Measurements from ENCODE around the gene PRPF38B.
"Not testable (repeated sequence)": the region's sequence is repeated elsewhere in the genome, so short reads cannot be mapped to it uniquely, and the experiment has no call there.

Gene PRPF38B

DNA sequence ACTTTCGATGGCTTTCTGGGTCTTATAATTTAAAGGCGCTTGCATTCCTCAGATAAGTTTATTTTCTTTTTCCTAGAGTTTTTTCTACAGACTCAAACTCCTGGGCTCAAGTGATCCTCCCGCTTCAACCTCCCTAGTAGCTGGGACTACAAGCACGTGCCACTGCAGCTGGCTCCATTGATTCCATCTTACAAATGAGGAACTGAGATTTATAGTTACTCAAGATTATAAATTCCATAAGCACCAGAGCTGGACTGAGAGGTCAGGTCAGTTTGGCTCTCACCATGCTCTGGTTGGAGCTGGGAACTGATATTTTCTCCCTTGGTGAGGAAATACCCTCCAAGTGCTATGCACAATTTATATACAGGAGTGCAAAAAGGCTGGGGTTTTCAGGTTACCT lies 13.4 kb upstream of the PRPF38B start:
- DNase-seq (ENCODE audit: low read depth): no peak
- TF ChIP-seq MYC (IDR thresholded peaks at IDR 0.05; ENCODE audit: low read depth, low read length): no peak
- TF ChIP-seq, protein P1, sequence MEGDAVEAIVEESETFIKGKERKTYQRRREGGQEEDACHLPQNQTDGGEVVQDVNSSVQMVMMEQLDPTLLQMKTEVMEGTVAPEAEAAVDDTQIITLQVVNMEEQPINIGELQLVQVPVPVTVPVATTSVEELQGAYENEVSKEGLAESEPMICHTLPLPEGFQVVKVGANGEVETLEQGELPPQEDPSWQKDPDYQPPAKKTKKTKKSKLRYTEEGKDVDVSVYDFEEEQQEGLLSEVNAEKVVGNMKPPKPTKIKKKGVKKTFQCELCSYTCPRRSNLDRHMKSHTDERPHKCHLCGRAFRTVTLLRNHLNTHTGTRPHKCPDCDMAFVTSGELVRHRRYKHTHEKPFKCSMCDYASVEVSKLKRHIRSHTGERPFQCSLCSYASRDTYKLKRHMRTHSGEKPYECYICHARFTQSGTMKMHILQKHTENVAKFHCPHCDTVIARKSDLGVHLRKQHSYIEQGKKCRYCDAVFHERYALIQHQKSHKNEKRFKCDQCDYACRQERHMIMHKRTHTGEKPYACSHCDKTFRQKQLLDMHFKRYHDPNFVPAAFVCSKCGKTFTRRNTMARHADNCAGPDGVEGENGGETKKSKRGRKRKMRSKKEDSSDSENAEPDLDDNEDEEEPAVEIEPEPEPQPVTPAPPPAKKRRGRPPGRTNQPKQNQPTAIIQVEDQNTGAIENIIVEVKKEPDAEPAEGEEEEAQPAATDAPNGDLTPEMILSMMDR (IDR thresholded peaks at IDR 0.05; ENCODE audit: low read depth, low read length): no peak
- no peak for TF ChIP-seq POLR2A (IDR thresholded peaks at IDR 0.05; ENCODE audit: extremely low read depth, insufficient read length)
- TF ChIP-seq, protein P2, sequence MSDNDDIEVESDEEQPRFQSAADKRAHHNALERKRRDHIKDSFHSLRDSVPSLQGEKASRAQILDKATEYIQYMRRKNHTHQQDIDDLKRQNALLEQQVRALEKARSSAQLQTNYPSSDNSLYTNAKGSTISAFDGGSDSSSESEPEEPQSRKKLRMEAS (IDR thresholded peaks at IDR 0.05; ENCODE audit: low read depth, low read length): no peak
- H3K4me3 ChIP-seq (ENCODE audit: low read depth, low read length): no peak overlapping the region

DNA sequence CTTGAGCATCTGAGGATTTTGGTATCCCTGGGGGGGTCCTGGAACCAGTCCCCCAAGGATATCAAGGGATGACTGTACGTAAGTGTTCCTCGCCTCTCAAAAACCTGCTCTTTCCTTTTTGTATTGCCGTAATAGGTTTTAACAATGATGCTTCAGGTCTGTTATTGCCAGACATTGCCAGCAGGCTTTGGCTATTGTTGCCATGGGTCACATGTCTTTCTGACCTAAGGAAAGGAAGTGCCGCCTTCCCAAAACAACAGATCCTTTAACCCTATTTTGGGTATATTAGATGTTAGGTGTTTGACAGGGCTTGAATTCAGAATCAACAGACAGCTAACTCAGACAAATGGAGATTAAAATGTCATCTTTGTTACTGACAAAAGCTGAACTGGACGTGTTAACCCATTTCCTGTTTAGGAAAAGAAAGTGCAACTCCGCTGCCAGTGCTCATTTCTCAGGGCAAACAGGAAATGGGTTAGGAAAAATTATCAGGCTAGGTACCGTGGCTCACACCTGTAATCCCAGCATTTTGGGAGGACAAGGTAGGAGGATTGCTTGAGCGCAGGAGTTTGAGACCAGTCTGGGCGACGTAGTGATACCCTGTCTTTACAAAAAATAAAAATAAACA lies 12.4 kb upstream of the PRPF38B start:
- TF ChIP-seq MYC (IDR thresholded peaks at IDR 0.05; ENCODE audit: low read depth, low read length) (no peak), POLR2A (IDR thresholded peaks at IDR 0.05; ENCODE audit: extremely low read depth, insufficient read length) (no peak)
- TF ChIP-seq, protein P1 (IDR thresholded peaks at IDR 0.05; ENCODE audit: low read depth, low read length): no peak
- TF ChIP-seq, protein P2 (IDR thresholded peaks at IDR 0.05; ENCODE audit: low read depth, low read length): no peak
- no peak for DNase-seq (ENCODE audit: low read depth)
- H3K4me3 ChIP-seq (ENCODE audit: low read depth, low read length): no peak overlapping the region

DNA sequence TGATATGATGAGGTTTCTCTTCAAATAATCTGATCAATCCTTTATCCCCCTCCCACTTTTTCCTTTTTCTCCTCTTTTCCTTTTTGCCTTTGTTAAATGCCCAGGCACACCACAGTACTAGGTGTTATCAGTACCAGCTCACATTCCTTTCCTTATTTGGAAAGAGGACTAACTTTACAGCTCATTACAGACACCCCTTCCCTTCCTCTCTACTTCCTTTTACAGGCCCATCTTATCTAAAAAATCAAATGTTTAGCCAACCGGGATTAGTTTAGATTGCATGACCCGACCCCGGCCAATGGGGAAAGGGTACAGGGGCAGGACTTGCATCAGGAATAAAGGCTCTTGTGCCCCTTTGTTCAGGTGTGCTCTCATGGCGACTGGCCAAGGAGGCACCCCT lies 10.4 kb upstream of the PRPF38B start:
- H3K4me3 ChIP-seq (ENCODE audit: low read depth, low read length); DNase-seq (ENCODE audit: low read depth): not testable (repeated sequence)

DNA sequence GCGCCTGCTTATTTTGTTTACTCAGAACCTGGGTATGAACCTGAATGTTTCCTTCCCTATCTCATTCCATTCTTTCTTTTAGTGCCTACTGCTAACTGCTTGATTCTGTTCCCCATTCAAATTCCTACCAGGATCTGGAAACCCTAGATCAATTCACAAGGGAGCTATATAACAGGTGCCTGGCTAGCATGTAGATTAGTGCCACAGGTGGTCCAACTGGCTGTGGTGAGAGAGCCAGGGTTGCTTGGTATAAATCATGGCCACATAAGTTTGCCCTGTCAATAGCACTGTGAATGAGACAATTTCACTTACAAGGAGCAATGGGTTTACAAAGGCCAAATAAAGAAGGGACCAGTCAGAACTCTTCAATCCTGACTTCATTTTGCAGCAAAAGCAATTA lies 6.6 kb upstream of the PRPF38B start:
- DNase-seq (ENCODE audit: low read depth): no peak
- TF ChIP-seq, protein P1 (IDR thresholded peaks at IDR 0.05; ENCODE audit: low read depth, low read length): no peak
- TF ChIP-seq, protein P2 (IDR thresholded peaks at IDR 0.05; ENCODE audit: low read depth, low read length): no peak
- TF ChIP-seq POLR2A (IDR thresholded peaks at IDR 0.05; ENCODE audit: extremely low read depth, insufficient read length): no peak
- TF ChIP-seq MYC (IDR thresholded peaks at IDR 0.05; ENCODE audit: low read depth, low read length): no peak
- no peak overlapping the region for H3K4me3 ChIP-seq (ENCODE audit: low read depth, low read length)

DNA sequence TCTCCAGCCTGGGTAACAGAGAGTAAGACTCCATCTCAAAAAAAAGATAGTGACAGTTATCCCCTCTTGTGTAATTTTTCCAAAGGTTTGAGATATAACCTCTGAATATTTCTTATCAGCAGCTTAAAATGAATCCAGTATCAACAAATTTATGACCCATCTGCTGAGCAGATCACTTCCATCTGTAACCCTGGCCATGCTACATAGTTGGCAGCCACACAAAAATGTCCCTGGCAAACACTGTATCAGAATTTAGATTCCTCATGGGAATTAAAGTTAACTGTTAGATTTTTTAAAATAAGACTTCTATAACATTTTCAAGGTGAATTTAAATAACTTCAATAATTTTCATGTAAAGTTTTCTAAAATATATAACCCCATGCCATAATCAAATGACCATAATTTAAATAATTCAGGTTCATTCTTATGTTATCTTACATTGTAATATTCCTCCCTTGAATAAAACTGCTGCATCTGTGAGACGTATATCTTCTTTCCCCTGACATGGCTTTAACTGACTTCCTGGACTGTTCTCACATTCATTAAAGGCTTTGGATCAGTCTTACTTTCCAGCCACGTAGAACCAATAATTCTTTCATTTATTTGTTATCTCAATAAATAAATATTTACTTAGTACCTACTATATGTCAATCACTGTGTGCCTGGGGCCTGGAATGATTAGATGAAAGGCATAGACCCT lies 5.3 kb upstream of the PRPF38B start:
- TF ChIP-seq, protein P2 (IDR thresholded peaks at IDR 0.05; ENCODE audit: low read depth, low read length): no peak
- no peak for TF ChIP-seq MYC (IDR thresholded peaks at IDR 0.05; ENCODE audit: low read depth, low read length)
- TF ChIP-seq, protein P1 (IDR thresholded peaks at IDR 0.05; ENCODE audit: low read depth, low read length): no peak
- TF ChIP-seq POLR2A (IDR thresholded peaks at IDR 0.05; ENCODE audit: extremely low read depth, insufficient read length): no peak
- H3K4me3 ChIP-seq (ENCODE audit: low read depth, low read length): no peak overlapping the region
- DNase-seq (ENCODE audit: low read depth): no peak

DNA sequence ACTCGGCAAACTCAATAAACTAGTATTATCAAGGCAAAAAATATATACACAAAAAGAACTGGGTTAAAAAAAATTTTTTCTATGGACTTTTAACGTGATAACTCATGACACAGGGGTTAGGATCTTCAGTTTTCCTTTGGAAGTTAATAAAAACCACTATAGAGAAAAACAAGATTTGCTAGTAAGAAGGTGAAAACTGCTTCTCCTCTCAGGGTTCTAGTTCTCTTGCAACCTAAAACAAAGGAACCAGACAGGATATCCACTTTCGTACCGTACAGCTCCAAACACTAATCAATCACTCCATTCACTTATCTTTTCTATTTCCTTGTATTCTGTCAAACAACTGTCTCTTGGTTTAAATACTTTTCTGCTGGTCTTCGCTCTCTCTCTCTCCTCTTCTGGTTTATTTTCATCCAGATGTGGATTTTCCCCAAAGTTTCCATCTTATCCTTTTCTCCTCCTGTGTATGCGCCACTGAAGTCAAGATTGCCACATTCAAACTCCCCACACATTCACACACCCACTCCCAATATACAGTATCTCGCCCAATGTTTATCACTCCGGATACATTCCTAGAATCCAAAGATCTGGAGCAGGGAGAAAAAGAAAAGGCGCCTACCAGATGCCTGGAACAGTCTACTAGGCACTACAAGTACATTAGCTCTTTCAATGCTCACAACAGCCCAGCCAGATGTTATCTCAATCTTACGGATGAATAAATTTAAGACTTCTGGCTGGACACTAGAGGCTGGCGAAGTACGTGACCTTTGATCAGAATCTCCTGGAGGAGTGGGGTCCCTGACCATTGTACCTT lies 775 bp upstream of the PRPF38B start:
- TF ChIP-seq, protein P1 (IDR thresholded peaks at IDR 0.05; ENCODE audit: low read depth, low read length): no peak
- H3K4me3 ChIP-seq (ENCODE audit: low read depth, low read length): peak overlapping the region; percentile 96
- DNase-seq (ENCODE audit: low read depth): no peak
